Activated CD4-positive, alpha-beta T cell treated with anti-CD3 and anti-CD28 coated beads for 4 hours (primary cell): ENCODE measurements around the gene BMAL1.

Source experiments
- DNase-seq, 2 donors: peaks; one replicate each; pipeline ENCODE4 v3.0.0-alpha.2; 2020

BMAL1 gene

DNA sequence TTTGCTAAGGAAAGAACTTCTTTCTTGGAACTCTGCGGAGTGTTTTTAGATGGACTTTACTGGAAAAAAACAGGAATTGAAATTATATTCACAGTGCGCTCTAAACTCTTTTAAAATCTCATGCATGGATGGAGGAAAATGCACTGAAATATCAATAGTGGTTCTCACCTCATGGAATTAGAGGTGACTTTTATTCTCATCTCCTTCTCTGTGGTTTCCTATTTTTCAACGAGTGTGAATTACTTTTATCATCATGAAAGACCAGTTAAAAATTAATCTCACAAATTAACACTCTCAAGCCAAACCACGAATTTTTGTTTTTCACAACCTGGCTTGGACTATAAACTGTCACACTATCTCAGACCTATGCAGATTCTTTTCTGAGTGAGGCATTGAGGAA, 16.6 kb downstream of the BMAL1 start:
- DNase-seq, result no peak

DNA sequence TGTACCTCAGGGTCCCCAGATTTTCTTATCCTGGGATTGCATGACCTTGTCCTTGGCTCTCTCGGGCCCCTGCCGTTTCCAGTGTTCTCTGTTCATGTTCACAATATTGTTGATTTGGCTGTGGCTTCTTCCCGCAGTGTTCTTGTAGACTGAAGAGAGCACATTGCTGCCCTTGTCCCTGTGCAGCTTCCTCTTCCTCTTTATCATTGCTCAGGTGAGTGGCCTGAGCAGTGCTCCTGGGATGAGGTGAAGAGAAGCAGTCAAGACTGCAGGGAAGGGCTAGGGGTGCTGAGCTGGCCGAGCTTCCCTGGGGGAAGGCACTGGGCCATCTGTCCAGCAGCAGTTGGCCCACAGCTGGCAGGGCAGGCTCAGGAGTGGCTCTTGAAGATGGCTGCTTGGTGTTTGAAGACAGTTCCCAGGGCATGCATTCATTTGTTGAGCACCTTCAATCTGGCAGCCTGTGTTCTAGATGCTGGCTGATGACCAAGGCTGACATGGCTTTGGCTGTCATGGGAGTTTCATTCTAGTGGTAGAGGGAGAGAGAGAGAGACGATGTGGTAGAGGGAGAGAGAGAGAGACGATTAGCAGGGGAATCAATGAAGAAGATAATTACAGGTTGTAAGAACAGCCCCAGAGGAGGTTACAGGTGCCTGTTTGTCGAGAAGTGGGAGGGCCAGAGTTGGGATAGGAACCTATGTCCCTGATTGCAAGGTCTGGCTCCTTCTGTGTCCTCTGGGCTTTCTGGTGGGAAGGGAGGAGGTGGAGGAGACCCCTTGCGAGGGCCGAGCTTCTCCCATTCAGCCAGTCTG, 17.4 kb downstream of the BMAL1 start:
- DNase-seq, result no peak

DNA sequence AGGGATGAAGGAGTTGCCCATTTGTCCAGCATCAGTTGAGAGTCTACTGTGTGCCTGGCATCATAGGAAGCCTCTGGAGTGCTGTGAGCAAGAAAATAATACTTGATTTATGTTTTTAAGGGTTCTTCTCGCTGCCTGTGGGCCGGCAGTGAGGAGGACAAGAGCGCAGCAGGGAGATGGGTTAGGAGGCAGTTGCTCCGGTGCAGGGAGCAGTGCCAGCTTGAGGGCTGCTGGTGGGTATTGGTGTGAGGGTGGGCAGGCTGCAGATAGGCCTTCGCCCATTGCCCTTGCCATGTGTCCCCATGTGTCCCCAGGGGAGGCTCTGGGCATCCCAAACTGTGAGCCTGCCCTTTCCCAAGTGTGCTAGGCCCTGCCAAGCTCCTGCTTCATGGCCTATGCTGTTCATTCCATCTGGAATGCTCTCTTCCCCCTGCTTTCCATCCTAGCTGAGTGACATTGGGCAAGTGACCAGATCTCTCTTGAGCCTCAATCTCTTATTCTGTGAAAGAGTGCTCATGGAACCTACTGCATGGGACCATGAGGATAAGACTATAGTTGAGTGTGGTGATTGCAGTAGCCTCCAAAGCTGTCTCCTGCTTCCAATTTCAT, 19.8 kb downstream of the BMAL1 start:
- DNase-seq, result no peak

DNA sequence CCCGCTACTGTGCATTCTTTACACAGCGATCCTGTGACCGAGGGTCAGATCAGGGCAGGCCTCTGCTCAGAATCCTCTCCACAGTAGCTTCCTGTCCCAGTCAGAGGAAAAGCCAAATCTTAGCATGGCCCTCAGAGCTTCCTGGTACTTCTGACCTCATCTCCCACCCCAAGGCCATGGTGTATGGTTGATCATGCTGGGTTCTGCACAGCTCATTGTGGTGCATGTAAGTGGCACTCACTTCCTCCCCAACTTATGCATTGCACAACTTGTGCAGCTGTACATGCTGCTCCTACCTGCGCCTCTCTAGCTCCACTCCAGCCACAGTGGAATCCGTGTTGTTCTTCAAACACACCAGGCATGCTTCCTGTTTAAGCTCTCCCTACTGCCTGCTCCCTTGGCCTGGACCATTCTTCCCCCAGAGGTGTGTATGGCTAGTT, 20.3 kb downstream of the BMAL1 start:
- no peak for DNase-seq

DNA sequence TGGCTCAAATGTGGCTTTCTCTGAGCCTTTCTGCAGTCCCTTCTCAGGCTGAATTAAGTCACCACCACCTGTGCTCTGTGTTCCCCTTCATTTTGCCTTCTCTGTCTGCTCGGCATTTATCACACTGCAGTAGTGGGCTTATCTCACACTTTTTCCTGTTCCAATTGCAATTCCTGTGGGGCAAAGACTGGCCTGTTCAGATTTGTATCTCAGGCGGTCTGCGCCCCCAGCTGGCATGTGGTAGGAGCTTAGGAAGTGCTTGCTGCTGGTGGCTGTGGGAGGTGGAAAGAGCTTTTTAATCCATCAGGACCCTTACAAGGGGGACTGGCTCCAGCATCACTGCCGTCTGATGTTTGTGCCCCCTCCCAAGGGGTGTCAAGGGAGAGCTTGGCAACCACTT, 21.2 kb downstream of the BMAL1 start:
- no peak for DNase-seq

DNA sequence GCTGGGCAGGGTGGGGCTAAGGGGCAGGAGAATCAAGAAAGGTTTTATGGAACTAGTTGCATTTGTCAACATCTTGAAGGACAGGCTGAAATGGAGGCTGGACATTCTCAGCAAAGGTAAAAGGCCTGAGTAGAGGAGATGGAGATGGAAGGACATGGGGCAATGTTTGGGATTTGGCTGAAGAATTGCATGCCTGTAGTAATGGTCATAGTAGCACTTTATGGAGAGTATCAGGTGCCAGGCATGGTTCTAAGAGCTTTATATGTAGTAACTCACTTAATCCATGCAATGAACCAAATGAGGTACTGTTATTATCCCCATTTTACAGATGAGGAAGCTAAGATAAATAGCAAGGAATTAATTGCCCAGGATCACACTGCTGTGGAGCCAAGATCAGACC, 23.9 kb downstream of the BMAL1 start:
- no peak for DNase-seq

DNA sequence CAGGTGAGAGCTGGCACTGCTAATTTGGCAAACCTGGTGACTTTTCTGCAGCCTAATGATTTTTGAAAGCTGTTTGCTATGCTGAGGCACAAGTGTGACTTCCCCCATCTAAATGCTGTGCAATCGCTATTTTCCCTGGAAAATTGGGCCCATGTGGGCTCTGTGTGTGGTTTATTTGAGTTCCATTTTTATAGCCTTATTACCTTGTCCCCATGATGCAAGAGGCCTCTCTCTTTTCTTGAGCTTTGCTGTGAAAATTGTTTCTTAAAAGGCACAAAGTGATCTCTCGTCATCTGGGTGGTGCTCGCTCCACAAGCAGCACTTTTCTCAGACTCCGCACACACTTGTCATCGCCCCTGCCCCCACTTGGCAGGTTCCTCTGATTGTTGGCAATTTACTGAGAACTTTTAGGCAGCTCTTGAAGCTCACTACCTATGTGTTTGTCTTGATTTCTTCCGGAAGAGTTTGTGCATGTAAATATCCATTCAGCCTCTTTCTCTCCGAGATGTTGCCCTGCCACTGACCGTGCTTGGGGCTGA, 24.9 kb downstream of the BMAL1 start:
- DNase-seq, result no peak

DNA sequence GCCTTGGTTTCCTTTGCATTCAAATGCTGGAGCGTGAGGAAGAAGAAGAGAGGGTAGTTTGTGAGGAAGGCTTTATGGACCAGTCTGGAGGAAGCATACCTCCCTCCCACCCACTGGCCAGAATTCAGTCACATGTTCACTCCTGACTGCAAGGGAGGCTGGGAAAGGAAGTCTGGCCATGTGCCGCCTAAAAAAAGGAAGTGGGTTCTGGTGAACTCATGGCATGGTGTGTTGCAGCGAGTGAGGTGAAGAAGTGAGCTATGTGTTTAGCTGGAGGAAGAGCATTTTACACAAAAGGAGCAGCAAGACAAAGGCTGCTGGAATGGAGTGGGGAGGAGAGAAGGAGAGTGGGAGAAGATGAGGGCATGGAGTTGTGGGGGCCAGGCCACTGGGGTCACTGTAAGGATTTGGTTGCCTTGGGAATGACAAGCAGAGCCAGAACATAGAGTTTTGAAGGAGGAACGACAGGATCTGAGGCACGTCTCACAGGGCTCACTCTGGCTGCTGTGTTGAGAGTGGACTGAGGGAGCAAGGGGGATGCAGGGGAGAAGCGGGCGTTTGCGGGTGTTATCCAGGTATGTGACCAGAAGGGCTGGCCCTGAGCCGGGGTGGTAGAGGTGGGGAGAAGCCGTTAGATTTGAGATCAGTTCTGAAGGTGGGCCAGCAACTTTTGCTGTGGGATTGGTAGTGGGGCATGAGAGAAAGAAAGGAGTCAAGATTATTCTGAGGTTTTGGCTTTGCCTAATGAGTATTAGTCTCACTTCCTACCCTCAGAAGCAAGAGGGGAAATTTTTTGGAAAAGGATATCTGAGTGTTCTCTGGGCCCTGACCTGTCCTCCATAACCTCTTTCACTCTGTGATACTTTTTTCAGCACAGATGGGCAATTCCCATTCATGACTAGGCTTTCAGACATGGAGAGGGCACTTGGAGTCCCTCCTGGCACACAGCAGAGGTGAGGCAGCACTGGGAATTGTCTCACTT, 26.4 kb downstream of the BMAL1 start:
- no peak for DNase-seq

DNA sequence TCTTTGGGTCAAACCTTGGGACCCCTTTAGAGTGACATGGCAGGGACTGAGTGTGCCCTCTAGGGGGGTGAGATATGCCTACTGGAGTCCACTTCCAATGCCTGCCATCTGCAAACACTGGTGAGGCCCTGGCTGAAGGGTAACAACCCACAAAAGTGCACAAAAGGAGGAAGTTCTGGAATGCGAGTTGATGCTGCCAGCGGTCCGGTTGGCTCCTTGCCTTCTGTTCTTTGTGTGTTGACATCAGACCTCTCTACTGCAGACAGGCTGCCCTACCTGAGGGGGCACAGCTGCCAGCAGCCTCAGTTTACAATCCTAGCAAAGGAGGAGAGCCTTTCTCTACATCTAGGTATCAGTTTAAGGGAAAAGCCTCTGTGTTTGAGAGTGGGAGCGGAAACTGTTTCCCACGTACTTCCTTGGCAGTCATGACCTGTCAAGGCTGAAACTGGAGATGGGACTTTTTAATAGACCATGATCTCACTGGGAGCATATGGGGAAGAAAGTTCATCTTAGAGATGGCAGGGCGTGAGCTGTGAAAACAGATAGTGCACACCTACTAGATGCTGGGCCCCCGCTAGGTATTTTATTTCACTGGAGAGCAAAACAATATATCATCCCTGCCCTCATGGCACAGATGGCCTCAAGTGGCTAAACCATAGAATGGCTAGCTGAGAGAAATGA, 27.2 kb downstream of the BMAL1 start:
- no peak for DNase-seq

DNA sequence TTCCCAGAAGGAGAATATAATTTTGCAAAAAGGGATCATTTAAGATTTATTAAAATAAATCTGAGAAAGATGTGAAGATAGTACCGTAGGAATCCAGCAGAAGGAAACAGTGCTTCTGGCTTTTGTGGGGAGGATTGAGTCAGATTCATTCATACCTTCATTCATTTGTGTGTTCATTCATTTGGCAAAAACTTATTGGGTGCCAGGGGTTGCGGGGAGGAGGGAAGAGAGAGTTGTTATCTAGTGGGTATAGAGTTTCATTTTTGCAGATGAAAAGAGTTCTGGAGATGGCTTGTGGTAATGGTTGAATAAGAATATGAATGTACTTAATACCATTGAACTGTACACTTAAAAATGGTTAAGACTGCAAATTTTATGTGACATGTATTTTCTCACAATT, 31.1 kb downstream of the BMAL1 start:
- DNase-seq, result no peak

DNA sequence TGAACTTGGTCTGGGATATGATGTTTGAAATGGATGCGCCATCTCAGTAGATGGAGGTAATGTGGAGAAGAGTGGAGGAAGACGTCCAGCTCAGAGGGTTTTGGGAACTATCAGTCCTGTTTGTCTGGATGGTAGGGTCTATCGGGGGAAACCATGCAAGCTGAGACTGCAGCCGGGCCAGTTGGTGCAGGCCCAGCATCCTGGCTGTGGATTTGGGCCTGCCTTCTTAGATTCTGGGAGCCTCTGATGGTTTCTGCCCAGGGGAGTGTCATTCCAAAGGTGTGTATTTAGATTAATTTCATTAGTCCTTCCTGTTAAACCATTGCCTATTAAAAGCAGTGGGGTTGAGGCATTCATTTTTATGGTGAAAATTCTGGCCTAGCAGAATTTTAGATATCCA, 31.6 kb downstream of the BMAL1 start:
- DNase-seq, result no peak

DNA sequence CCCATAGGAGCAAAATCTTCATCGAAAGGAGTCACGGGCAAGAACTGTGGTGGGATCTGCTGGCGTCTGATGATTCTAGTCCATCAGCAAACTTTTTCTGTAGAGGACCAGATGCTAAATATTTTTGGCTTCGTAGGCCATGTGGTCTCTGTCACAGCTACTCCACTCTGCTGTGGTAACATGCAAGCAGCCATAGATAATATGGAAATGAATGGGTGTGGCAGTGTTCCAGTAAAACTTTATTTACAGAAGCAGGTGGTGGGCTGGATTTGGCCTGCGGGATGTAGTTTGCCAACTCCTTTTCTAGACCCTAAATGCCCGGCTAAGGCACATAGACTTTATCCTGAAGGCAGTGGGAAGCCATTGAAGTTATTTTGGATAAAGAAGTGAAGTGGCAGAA, 32.9 kb downstream of the BMAL1 start:
- DNase-seq, result no peak

DNA sequence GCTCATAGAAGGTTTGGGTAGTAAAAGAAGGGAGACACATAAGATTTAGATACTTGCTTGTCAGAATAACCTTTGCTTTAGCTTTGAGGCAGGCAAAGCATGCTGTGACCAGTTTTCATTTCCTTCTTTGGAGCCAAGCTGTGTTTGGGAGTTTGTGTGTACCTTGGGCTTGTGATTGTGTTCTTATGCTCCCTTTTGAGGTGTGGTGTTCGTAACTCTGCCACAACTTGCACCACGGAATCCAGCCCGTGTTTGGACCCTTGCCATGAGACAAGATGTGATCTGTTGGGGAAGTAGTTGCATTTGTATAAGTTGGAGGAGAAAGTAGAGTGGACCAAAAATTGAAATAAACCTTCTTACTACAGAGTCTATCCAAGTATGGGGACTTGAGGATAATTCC, 34.0 kb downstream of the BMAL1 start:
- no peak for DNase-seq

DNA sequence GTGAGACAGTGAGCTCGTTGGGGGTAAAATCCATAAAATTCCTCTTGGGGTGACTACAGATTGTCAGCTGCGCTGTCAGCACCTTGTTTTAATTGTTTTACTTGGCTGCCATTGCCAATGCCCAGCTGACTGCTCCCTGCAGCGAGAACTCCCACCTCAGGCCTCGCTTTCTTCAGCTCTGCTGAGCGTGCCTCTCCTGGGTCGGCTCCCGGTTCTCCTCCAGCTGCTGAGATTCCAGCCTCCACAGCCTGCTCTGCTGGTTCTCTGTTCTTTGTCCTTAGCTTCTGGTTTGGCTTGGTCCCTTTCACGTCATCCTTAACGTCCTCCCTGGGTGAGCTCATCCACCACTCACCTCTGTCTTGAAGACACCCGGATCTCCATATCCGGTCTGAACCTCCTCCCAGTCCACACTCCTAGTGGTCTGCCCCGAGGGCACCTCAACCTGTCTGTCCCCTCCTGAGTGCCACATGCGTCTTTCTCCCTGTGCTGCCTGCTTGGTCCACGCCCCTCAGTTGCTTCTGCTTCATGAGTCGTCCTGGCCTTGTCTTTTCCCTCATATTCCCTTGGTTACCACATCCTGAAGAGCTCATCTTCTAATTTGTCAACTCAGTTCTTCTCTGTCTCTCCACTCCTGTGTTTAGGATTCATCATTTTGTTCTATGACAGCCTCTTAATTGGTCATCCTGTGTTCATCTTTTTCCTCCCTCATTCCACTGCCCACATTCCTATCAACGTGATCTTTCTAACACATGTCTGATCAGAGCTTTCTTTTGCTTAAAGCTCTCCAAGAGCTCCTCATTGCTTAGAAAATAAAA, 35.6 kb downstream of the BMAL1 start:
- DNase-seq, result no peak

DNA sequence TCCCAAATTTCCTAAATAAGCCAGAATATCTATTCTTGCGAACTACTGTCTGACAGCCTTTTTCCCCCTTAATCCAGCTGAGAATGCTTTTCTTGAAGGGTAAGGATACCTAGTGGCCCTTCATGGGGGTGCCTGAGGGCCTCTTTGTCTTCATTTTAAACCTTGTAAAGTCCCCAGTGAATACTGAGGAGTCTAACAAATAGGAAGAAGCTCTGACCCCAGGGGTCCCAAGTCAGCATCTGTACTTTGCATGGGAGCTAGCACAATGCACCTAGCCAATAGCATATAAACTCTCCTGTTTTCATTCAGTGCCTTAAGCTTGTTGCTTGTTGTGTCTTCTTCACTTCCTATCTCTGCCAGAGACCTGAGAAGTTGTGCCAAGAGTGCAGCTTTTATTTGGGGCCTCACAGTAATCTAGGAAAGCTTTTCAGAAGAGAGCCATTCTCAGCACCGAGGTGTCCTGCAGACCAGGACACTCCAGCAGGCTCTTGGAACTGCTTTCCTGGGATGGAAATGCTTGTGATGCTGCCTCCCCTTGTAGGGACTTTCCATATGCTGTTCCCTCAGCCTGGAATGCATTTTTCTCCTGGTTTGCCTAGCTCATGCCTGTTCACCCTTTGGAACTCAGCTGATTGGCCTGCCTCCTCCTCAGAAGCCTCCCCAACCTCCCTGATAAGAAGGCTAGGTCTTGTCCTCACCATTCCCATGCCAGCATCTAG, 37.2 kb downstream of the BMAL1 start:
- DNase-seq, result no peak

DNA sequence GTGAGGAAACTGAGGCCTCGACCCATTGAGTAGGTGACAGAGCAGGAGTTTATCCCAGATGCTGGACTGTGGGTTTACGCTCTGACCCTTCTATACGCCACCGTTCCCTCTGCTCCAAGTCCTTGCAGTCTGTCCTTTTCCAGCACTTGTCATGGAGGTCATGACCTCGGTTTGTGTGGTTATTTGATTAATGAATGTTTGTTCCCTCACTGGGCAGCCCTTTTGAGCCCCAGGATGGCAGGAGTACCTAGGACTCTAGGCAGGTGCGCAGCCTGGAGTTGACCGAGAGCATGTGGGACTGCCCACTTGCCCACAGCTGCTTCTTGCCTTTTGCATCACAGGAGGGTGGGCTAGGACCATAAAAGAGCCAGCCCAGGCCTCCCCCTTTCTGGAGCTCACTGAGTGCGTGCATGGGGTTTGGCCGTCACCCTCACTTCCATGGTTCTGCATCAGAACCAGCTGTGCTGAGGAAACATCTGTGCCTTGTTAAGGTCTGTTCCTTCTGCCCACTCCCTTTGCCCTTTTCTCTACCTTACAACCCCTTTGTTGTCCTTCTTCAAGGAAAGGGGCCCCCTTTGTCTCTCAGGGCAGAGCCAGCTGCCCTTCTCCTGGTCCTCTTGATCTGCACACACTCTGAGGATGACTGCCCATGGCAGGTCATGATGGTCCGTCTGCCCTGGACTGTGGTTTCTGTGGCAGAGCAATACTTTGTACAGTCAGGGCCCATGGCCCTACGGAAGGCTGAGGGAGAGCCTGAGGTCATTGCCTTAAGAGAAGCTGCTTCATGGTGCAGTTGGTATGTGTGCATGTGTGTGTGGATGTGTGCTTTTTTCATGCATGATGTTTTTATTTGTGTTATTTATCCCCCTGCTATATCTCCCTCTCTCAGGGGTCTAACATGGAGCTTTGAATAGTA, 38.2 kb downstream of the BMAL1 start:
- DNase-seq, result no peak

DNA sequence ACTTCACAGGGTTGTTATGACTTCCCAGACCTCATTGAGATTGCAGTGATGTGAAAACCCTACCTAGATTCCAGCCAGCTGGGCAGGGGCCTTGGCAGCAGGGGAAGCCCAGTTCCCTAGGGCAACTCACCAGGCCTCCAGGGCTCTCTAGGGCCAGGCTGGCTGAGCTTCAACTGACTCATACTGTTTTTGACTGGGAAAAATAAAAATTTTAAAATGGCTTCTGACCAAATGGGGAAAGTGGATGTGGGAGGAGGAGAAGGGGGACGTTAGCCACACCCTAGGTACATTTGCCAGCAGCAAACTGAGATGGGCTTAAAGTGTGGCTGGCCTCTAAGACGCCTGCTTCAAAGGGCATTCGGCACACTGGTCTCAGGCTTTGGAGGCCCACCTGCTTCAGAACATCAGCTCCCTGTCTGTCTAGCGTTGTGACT, 39.0 kb downstream of the BMAL1 start:
- no peak for DNase-seq

DNA sequence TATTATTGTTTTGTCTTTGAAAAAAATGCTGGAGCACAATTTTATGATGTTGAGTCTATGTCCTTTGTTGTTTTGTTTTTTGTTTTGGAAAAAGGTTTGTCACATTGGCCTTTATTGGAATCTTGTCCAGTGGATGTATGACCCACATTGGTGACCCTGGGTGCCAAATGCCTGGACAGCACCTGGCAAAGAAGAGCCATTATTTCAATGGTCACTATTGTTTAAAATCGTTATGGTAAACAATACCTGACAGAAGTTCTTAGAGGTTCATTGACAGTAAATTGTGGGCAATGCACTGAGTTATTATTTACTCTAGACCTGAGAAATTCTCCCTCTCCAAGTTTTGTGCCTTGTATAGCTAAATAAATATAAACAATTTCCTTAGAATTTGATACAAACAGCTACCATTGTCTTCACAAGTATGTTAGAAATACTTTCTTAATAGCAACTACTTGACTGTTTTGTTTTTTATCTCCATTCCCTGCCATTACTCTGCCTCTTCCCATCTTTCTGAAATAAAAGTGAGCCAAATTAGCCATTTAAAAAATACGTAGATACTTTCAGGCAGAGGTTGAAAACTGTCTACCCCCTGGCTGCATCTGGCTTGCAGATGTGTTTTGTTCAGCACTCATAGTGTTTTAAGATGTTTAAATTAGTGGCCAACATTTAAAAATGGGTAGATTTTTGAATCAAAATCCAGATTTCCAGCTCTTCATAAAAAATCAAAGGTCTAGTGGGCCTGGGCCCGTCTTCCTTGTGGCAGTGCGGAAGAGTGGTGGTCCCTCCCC, 39.9 kb downstream of the BMAL1 start:
- no peak for DNase-seq
